H1 (cell line): Measurements from ENCODE around the gene GNLY. TPM values are rescaled to one million over a fixed set of nuclear protein-coding genes. Genes with fewer than 3 reads are reported as not detected.

Source experiments
- EP300 ChIP-seq, 2 experiments: IDR thresholded peaks; 1 replicate in 1 of 2; 2 replicates in 1 of 2; pipeline ENCODE4 v1.6.1; 2011 to 2012; ENCODE audit warnings: low read depth in 2 of 2, low read length in 2 of 2, mild to moderate bottlenecking in 2 of 2, borderline replicate concordance in 1 of 2, inconsistent platforms in 1 of 2, moderate library complexity in 1 of 2
- polyA plus RNA-seq, 7 experiments: library from polyadenylated mRNA; depleted of rRNA in 3 of 7; stranded (reverse) in 5 of 7; unstranded in 2 of 7; fragments of >200 nt in 5 of 7; fragments of 200-250 nt in 2 of 7; gene quantifications; 1 replicate in 5 of 7; 2 replicates in 1 of 7; 4 replicates in 1 of 7; pipeline versions ENCODE4 v1.2.1 to v1.2.3, GENCODE V29; 2011 to 2013; ENCODE audit warnings: missing spikeins in 2 of 7, mixed read lengths in 2 of 7
- total RNA-seq: library from RNA; stranded (reverse); fragmentation: NEBNext Ultra II Directional; extraction: Animal tissue kit (Norgen Biotek cat#: 25700); gene quantifications from 2 replicates; pipeline ENCODE4 v1.2.1, GENCODE V29; 2021

GNLY gene
- total and polyA plus RNA-seq, 2 of the 8 experiments (the other 6 are each of a cell fraction or from before 2014, with no cell fraction given) = 0.03 TPM; not detected in 1

- TF ChIP-seq EP300 (IDR thresholded peaks at IDR 0.05; ENCODE audit: borderline replicate concordance in 1 of 2, low read depth in 2 of 2, low read length in 2 of 2) = no peak
- TF ChIP-seq, all 59 proteins: peak for 0
Observed at GRCh38 chr2:85710687-85711577, 16.8 kb downstream of the GNLY start (continued).
